Neural cell (in vitro differentiated cells): Measurements from ENCODE around the gene CRX. TPM values are rescaled to one million over a fixed set of nuclear protein-coding genes. Genes with fewer than 3 reads are reported as not detected.
"Not testable (repeated sequence)": the region's sequence is repeated elsewhere in the genome, so short reads cannot be mapped to it uniquely, and the experiment has no call there.

Experiments used
- H2AFZ ChIP-seq: fragments of 200-600, 300-800 bp; sonication (generic), shearing (Covaris generic); 2 replicates; pipeline ENCODE4 v1.6.0; 2014; ENCODE audit warnings: low read depth, mild to moderate bottlenecking, antibody characterized with exemption, low read length, moderate library complexity
- H3F3A ChIP-seq: fragments of 200-600 bp; shearing (Covaris generic); 2 replicates; pipeline ENCODE4 v1.6.1; 2016; ENCODE audit warnings: mild to moderate bottlenecking, moderate library complexity, mixed read lengths, antibody characterized with exemption, low read length; ENCODE audit not compliant: insufficient read depth, poor library complexity, severe bottlenecking
- H3K27ac ChIP-seq: fragments of 200-600, 300-800 bp; sonication (generic), shearing (Covaris generic); 2 replicates; pipeline ENCODE4 v1.5.1; 2014; ENCODE audit warnings: mild to moderate bottlenecking, low read length, moderate library complexity
- H3K27me3 ChIP-seq: fragments of 300-800, 200-600 bp; sonication (generic), shearing (Covaris generic); 2 replicates; pipeline ENCODE4 v1.6.0; 2014; ENCODE audit warnings: mild to moderate bottlenecking, low read depth, low read length, moderate library complexity; ENCODE audit not compliant: insufficient read depth
- H3K36me3 ChIP-seq: fragments of 300-800, 200-600 bp; sonication (generic), shearing (Covaris generic); 2 replicates; pipeline ENCODE4 v1.5.1; 2014; ENCODE audit warnings: mild to moderate bottlenecking, antibody characterized with exemption, low read length, moderate library complexity; ENCODE audit not compliant: insufficient read depth
- H3K4me2 ChIP-seq: fragments of 300-800, 200-600 bp; sonication (generic), shearing (Covaris generic); 2 replicates; pipeline ENCODE4 v1.6.0; 2014; ENCODE audit warnings: mild to moderate bottlenecking, low read length
- H3K4me3 ChIP-seq: fragments of 300-800, 200-600 bp; sonication (generic), shearing (Covaris generic); 2 replicates; pipeline ENCODE4 v1.5.1; 2014; ENCODE audit warnings: mild to moderate bottlenecking, low read length, moderate library complexity
- H3K79me2 ChIP-seq: fragments of 200-600 bp; shearing (Covaris generic); replicated peaks from 2 replicates; pipeline ENCODE4 v1.6.0; 2014; ENCODE audit warnings: mild to moderate bottlenecking, low read length, moderate library complexity; ENCODE audit not compliant: insufficient read depth
- H3K9ac ChIP-seq: fragments of 300-800, 200-600 bp; sonication (generic), shearing (Covaris generic); 2 replicates; pipeline ENCODE4 v1.6.1; 2016; ENCODE audit warnings: mild to moderate bottlenecking, low read length, mixed read lengths
- H3K9me2 ChIP-seq: fragments of 200-600 bp; shearing (Covaris generic); 2 replicates; pipeline ENCODE4 v1.6.1; 2016; ENCODE audit warnings: mild to moderate bottlenecking, low read length, mixed read lengths; ENCODE audit not compliant: insufficient read depth
- H3K9me3 ChIP-seq: fragments of 200-600, 300-800 bp; sonication (generic), shearing (Covaris generic); 2 replicates; pipeline ENCODE4 v1.6.1; 2016; ENCODE audit warnings: mild to moderate bottlenecking, mixed run types, low read length, moderate library complexity, mixed read lengths
- H4K20me1 ChIP-seq: fragments of 200-600 bp; shearing (Covaris generic); 2 replicates; pipeline ENCODE4 v1.6.1; 2016; ENCODE audit warnings: mild to moderate bottlenecking, mixed run types; ENCODE audit not compliant: insufficient read depth
- EP300 ChIP-seq: fragments of 450-650 bp; conservative IDR thresholded peaks from 2 replicates; pipeline ENCODE4 v1.6.1; 2014; ENCODE audit warnings: antibody characterized with exemption, mild to moderate bottlenecking, moderate library complexity; ENCODE audit not compliant: poor library complexity, severe bottlenecking
- MXI1 ChIP-seq: fragments of 450-650 bp; conservative IDR thresholded peaks from 2 replicates; pipeline ENCODE4 v1.6.1; 2014; ENCODE audit warnings: antibody characterized with exemption, mild to moderate bottlenecking; ENCODE audit not compliant: poor library complexity, severe bottlenecking
- POLR2AphosphoS5 ChIP-seq: IDR thresholded peaks from 2 replicates; pipeline ENCODE4 v1.6.1; 2012
- RAD21 ChIP-seq: fragments of 450-650 bp; conservative IDR thresholded peaks from 2 replicates; pipeline ENCODE4 v1.6.1; 2014; ENCODE audit warnings: antibody characterized with exemption, mild to moderate bottlenecking, moderate library complexity
- REST ChIP-seq: IDR thresholded peaks from 2 replicates; pipeline ENCODE4 v1.6.1; 2012; ENCODE audit warnings: borderline replicate concordance
- TAF1 ChIP-seq: IDR thresholded peaks from 2 replicates; pipeline ENCODE4 v1.6.1; 2012; ENCODE audit warnings: low read depth
- polyA plus RNA-seq: library from polyadenylated mRNA; depleted of rRNA; stranded (reverse); fragments of >200 nt; gene quantifications from 2 replicates; pipeline ENCODE4 v1.2.3, GENCODE V29; 2014
- TF ChIP-seq, protein P1 (sequence below): fragments of 450-650 bp; IDR thresholded peaks from 2 replicates; pipeline ENCODE4 v1.5.1; 2014; ENCODE audit warnings: antibody characterized with exemption, mild to moderate bottlenecking, moderate library complexity; ENCODE audit not compliant: poor library complexity, severe bottlenecking

Gene CRX
- polyA plus RNA-seq, 1 donor from 2014 or later = not detected

- not testable (repeated sequence) for H3K4me2 ChIP-seq
Measured at GRCh38 chr19:47858646-47859285, 37.0 kb downstream of the CRX start, which contains the start of gene TPRX2. Gene TPRX2, plus strand, starts transcription at chr19:47859235. Its CDS starts 12 bp downstream, at chr19:47859247.

GRCh38 chr19:47859838-47860237, 38.1 kb downstream of the CRX start:
- not testable (repeated sequence) for H2AFZ ChIP-seq, H3K9me2 ChIP-seq, H3K4me3 ChIP-seq, H3K79me2 ChIP-seq, H3K4me2 ChIP-seq, H3F3A ChIP-seq, H4K20me1 ChIP-seq, H3K9me3 ChIP-seq, H3K36me3 ChIP-seq, H3K9ac ChIP-seq, H3K27me3 ChIP-seq, H3K27ac ChIP-seq

More at GRCh38 chr19:47858646-47859285, 37.0 kb downstream of the CRX start, which contains the start of gene TPRX2:
- not testable (repeated sequence) for H4K20me1 ChIP-seq, H3K9ac ChIP-seq, H3K9me3 ChIP-seq, H3K4me3 ChIP-seq, H2AFZ ChIP-seq, H3K27me3 ChIP-seq, H3K27ac ChIP-seq, H3K9me2 ChIP-seq, H3K79me2 ChIP-seq, H3F3A ChIP-seq, H3K36me3 ChIP-seq

DNA sequence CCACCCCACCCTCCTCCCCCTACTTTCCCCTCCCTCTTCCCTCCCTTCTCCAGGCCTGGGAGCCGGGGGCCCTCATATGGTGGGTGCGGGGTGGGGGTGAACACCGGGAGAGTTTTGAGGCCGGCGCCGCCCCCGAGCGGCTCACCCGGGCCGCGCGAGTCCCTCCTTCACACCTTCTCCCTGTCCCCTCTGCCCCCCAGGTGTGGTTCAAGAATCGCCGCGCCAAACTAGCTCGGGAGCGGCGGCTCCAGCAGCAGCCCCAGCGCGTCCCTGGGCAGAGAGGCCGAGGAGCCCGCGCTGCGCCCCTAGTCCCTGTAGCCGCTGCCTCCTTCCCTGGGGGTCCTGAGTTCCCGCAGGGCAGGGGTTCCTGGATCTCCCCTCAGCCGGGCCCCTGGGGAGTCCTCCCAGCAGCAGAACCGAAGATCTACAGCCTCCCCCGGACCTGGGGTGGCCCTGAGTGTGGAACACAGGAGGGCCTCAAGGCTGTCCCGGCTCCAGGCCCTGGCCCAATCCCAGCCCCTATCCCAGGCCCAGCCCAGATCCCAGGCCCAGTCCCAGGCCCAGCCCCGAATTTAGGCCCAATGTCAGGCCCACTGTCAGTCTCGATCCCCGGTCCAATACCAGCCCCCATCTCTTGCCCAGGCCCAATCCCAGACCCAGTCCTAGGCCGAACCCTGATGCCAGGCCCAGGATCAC, 39.0 kb downstream of the CRX start:
- H3K9ac ChIP-seq = no peak overlapping the region

More for the DNA sequence above, 39.0 kb downstream of the CRX start:
- Histone ChIP-seq H3K27me3 (no peaks in the 10 kb centered on the region), H3F3A (no peaks in the 10 kb centered on the region), H3K9me3 (no peaks in the 10 kb centered on the region), H3K4me3 (no peak overlapping the region), H3K79me2 (no peaks in the 10 kb centered on the region), H3K4me2 (no peak overlapping the region), H2AFZ (no peak overlapping the region), H3K27ac (no peak overlapping the region), H3K36me3 (no peaks in the 10 kb centered on the region), H4K20me1 (no peaks in the 10 kb centered on the region), H3K9me2 (no peaks in the 10 kb centered on the region)
- no peak for TF ChIP-seq TAF1
- no peak for TF ChIP-seq REST
- TF ChIP-seq POLR2AphosphoS5 = no peak
- no peak for TF ChIP-seq EP300
- TF ChIP-seq MXI1 = no peak
- TF ChIP-seq, protein P1, sequence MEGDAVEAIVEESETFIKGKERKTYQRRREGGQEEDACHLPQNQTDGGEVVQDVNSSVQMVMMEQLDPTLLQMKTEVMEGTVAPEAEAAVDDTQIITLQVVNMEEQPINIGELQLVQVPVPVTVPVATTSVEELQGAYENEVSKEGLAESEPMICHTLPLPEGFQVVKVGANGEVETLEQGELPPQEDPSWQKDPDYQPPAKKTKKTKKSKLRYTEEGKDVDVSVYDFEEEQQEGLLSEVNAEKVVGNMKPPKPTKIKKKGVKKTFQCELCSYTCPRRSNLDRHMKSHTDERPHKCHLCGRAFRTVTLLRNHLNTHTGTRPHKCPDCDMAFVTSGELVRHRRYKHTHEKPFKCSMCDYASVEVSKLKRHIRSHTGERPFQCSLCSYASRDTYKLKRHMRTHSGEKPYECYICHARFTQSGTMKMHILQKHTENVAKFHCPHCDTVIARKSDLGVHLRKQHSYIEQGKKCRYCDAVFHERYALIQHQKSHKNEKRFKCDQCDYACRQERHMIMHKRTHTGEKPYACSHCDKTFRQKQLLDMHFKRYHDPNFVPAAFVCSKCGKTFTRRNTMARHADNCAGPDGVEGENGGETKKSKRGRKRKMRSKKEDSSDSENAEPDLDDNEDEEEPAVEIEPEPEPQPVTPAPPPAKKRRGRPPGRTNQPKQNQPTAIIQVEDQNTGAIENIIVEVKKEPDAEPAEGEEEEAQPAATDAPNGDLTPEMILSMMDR = no peak
- no peak for TF ChIP-seq RAD21
